HepG2 (cell line): Measurements from ENCODE around the gene PLAC9. TPM values are rescaled to one million over a fixed set of nuclear protein-coding genes. Genes with fewer than 3 reads are reported as not detected.

Experiments used
- ATAC-seq: fragments of 200-7000 bp; cut with Tn5 transposase; 3 replicates; pipeline ENCODE4 v1.9.1; 2020; ENCODE audit warnings: mild to moderate bottlenecking, moderate library complexity
- BruUV-seq: library from RNA; stranded (reverse); fragments of 400-500 nt; replicated peaks from 2 replicates; lab custom pipeline; 2021; lab: Mats Ljungman, UMichigan
- CTCF ChIA-PET: fragments of 300-600 bp; formaldehyde crosslinking; extraction: SDS; loops from one replicate; lab custom pipeline; 2021; ENCODE audit warnings: low total read pairs, inconsistent platforms, low intra/inter-chr PET ratio; lab: Yijun Ruan, JAX
- POLR2A ChIA-PET: fragments of 350-600 bp; sonication (Branson Sonifier 250); formaldehyde crosslinking; loops from one replicate; lab custom pipeline; 2020; ENCODE audit warnings: antibody characterized with exemption, inconsistent platforms; lab: Yijun Ruan, JAX
- DNase-seq: peaks from one replicate; pipeline ENCODE4 v3.0.0-alpha.2; 2015; ENCODE audit warnings: low spot score
- FAIRE-seq: peaks from 3 replicates; lab custom pipeline; 2011; peaks lifted over from hg19 to GRCh38; lab: Jason Lieb, UNC
- H2AFZ ChIP-seq: one replicate; pipeline ENCODE4 v1.6.1; 2011; ENCODE audit warnings: low read length, inconsistent platforms
- H3K27ac ChIP-seq: fragments of 300-600 bp; 3 replicates; pipeline ENCODE4 v1.8.0; 2011; ENCODE audit warnings: mixed run types, mild to moderate bottlenecking, mixed read lengths, low read length, inconsistent platforms; ENCODE audit not compliant: insufficient read depth; ENCODE audit errors: extremely low read length
- H3K27me3 ChIP-seq, 2 experiments: fragments of 200-600 bp in 1 of 2; 2 replicates in 1 of 2; 3 replicates in 1 of 2; pipeline versions ENCODE4 v1.6.0 to v1.8.0; 2011; ENCODE audit warnings: low read length in 2 of 2, mild to moderate bottlenecking in 2 of 2, moderate library complexity in 2 of 2, inconsistent platforms in 1 of 2; ENCODE audit not compliant: insufficient read depth in 2 of 2, control insufficient read depth in 1 of 2
- H3K36me3 ChIP-seq, 2 experiments: fragments of 200-600 bp in 1 of 2; replicated peaks in 1 of 2; 2 replicates in 1 of 2; 3 replicates in 1 of 2; pipeline versions ENCODE4 v1.5.1 to v1.8.0; 2011; ENCODE audit warnings: low read length in 2 of 2, inconsistent platforms in 1 of 2; ENCODE audit not compliant: insufficient read depth in 2 of 2, control insufficient read depth in 1 of 2
- H3K4me1 ChIP-seq: 2 replicates; pipeline ENCODE4 v1.5.1; 2012; ENCODE audit warnings: low read length, inconsistent platforms; ENCODE audit not compliant: insufficient read depth
- H3K4me2 ChIP-seq: 2 replicates; pipeline ENCODE4 v1.6.0; 2011; ENCODE audit warnings: low read depth, low read length, inconsistent platforms
- H3K4me3 ChIP-seq, 3 experiments: fragments of 200-600 bp in 1 of 3; sonication (generic), shearing (Covaris generic) in 1 of 3; replicated peaks in 1 of 3; 2 replicates each; pipeline ENCODE4 v1.5.1; 2011 to 2016; ENCODE audit warnings: low read length in 3 of 3, inconsistent platforms in 2 of 3, low read depth in 2 of 3, mild to moderate bottlenecking in 2 of 3, control low read depth in 1 of 3, mixed read lengths in 1 of 3; ENCODE audit not compliant: insufficient read depth in 1 of 3
- H3K79me2 ChIP-seq: one replicate; pipeline ENCODE4 v1.6.1; 2011; ENCODE audit warnings: low read length, inconsistent platforms; ENCODE audit not compliant: insufficient read depth
- H3K9ac ChIP-seq: 2 replicates; pipeline ENCODE4 v1.6.0; 2011; ENCODE audit warnings: mild to moderate bottlenecking, low read depth, low read length, inconsistent platforms; ENCODE audit not compliant: insufficient read depth
- H3K9me3 ChIP-seq: 2 replicates; pipeline ENCODE4 v1.5.1; 2012; ENCODE audit warnings: mild to moderate bottlenecking, low read length
- H4K20me1 ChIP-seq: 2 replicates; pipeline ENCODE4 v1.6.0; 2011; ENCODE audit warnings: inconsistent platforms, mild to moderate bottlenecking, low read length, moderate library complexity; ENCODE audit not compliant: insufficient read depth
- ASH2L ChIP-seq: fragments of 300-600, 200-600 bp; sonication (generic); IDR thresholded peaks from 2 replicates; pipeline ENCODE4 v1.7.0; 2017; ENCODE audit warnings: low read depth, mild to moderate bottlenecking, moderate library complexity, mixed read lengths, low read length; ENCODE audit not compliant: insufficient read length
- CENPT ChIP-seq: sonication (generic); formaldehyde crosslinking; IDR thresholded peaks from 2 replicates; pipeline ENCODE4 v1.8.0; 2022; ENCODE audit warnings: low read depth, mild to moderate bottlenecking, moderate library complexity, missing genetic modification reagents
- FOXA3 ChIP-seq: IDR thresholded peaks from 2 replicates; pipeline ENCODE4 v1.6.1; 2016; ENCODE audit warnings: missing genetic modification reagents, missing compliant biosample characterization
- GZF1 ChIP-seq: sonication (generic); formaldehyde crosslinking; IDR thresholded peaks from 2 replicates; pipeline ENCODE4 v1.5.1; 2020; ENCODE audit warnings: mild to moderate bottlenecking, missing genetic modification reagents
- MYNN ChIP-seq: sonication (generic); formaldehyde crosslinking; IDR thresholded peaks from 2 replicates; pipeline ENCODE4 v1.4.0; 2020; ENCODE audit warnings: mild to moderate bottlenecking, low read depth, missing genetic modification reagents
- POLR2A ChIP-seq, 2 experiments: IDR thresholded peaks; 2 replicates each; pipeline ENCODE4 v1.6.1; 2011; ENCODE audit warnings: low read depth in 2 of 2, low read length in 2 of 2, mild to moderate bottlenecking in 1 of 2, moderate library complexity in 1 of 2; ENCODE audit not compliant: insufficient read depth in 1 of 2
- ZBTB33 ChIP-seq: sonication (generic); formaldehyde crosslinking; IDR thresholded peaks from 2 replicates; pipeline ENCODE4 v1.4.0; 2020; ENCODE audit warnings: missing genetic modification reagents
- ZNF644 ChIP-seq: IDR thresholded peaks from 2 replicates; pipeline ENCODE4 v1.6.1; 2016; ENCODE audit warnings: low read depth
- ZNF768 ChIP-seq: sonication (generic); formaldehyde crosslinking; IDR thresholded peaks from 2 replicates; pipeline ENCODE4 v1.4.0; 2020; ENCODE audit warnings: missing genetic modification reagents
- WGBS: methylation state at CpG from one replicate; pipeline ENCODE4 v1.1.6; 2017; ENCODE audit warnings: low lambda C conversion rate; 5-methylcytosine and 5-hydroxymethylcytosine counted together
- in situ Hi-C: cut with HindIII; loops from 2 replicates; pipeline ENCODE4 v1.10.0; 2017; ENCODE audit warnings: low pct_unique_long_range_greater_than_20kb; ENCODE audit not compliant: extremely low pct_ligation_motif_present
- intact Hi-C: fragments of 100-400 bp; cut with micrococcal nuclease; formaldehyde crosslinking; loops from one replicate; pipeline ENCODE4 v1.10.0; 2022; ENCODE audit not compliant: unreplicated experiment
- polyA plus RNA-seq, 8 experiments: library from polyadenylated mRNA; depleted of rRNA in 3 of 8; stranded (reverse) in 7 of 8; unstranded in 1 of 8; fragments of >200 nt; fragmentation: Illumina TruSeq in 4 of 8; extraction: Trizol in 4 of 8; gene quantifications; 2 replicates each; pipeline versions ENCODE4 v1.2.1 to v1.2.3, GENCODE V29; 2011 to 2016; ENCODE audit warnings: low read depth in 4 of 8, missing spikeins in 1 of 8, mixed read lengths in 1 of 8; ENCODE audit not compliant: insufficient read depth in 1 of 8
- total RNA-seq, 5 experiments: library from RNA; depleted of rRNA; stranded (reverse); fragments of >200 nt; fragmentation: Illumina TruSeq; extraction: Trizol; gene quantifications; 2 replicates each; pipeline ENCODE4 v1.2.3, GENCODE V29; 2016; ENCODE audit warnings: low read depth in 1 of 5

The PLAC9 gene
- total and polyA plus RNA-seq, 2 of the 13 experiments (the other 11 are each of a cell fraction or from before 2014, with no cell fraction given) = not detected

GRCh38 chr10:80187465-80188409, 55.2 kb downstream of the PLAC9 start:
- H3K36me3 ChIP-seq = no peaks in the 10 kb centered on the region
- H4K20me1 ChIP-seq = peaks cover 8% of the 10 kb centered on the region
- FAIRE-seq (no peak), DNase-seq (peak; percentile 13), ATAC-seq (peak; percentile 34; the same call in 1 of the 3 replicates)
- no peak overlapping the region for H3K4me2 ChIP-seq
- H3K9me3 ChIP-seq = no peaks in the 10 kb centered on the region
- no peak overlapping the region for H3K9ac ChIP-seq
- CTCF ChIA-PET = no interaction called here
- no peak overlapping the region for H3K4me3 ChIP-seq
- BruUV-seq = no TSS peak
- H3K79me2 ChIP-seq = peaks cover 39% of the 10 kb centered on the region
- 91% methylated on average over 16 of the region's 16 CpGs for WGBS
- no peak for TF ChIP-seq CENPT (CRISPR knock-in tag)
- no peak for TF ChIP-seq POLR2A (IDR thresholded peaks at IDR 0.05; ENCODE audit: insufficient read depth in 1 of 2, low read depth in 2 of 2, low read length in 2 of 2)
- no peak for TF ChIP-seq ASH2L
- no peak for TF ChIP-seq ZNF644 (CRISPR knock-in tag)
- no peak for TF ChIP-seq GZF1 (CRISPR knock-in tag)
- peak; percentile 91 for TF ChIP-seq ZBTB33 (CRISPR knock-in tag)
- TF ChIP-seq MYNN (CRISPR knock-in tag) = no peak
- TF ChIP-seq FOXA3 = 0 out of 2 replicates have a peak, but pooled peaks have one; percentile 13
- peak; percentile 31; the same call in 1 of the 2 replicates for TF ChIP-seq ZNF768 (CRISPR knock-in tag)
- TF ChIP-seq, all 625 proteins: peak for 3
- H3K4me1 ChIP-seq = peaks cover 20% of the 10 kb centered on the region; the same call in 1 of the 2 replicates
- no peaks in the 10 kb centered on the region for H3K27me3 ChIP-seq
- intact Hi-C loops (no loop called here), in situ Hi-C loops (no loop called here)
- no peak overlapping the region for H2AFZ ChIP-seq
- no peak overlapping the region for H3K27ac ChIP-seq
- POLR2A ChIA-PET = no interaction called here
